Activated CD8-positive, alpha-beta memory T cell treated with anti-CD3 and anti-CD28 coated beads for 24 hours (primary cell): ENCODE data around the gene LRP1B.

Experiments
- DNase-seq: peaks from one replicate; pipeline ENCODE4 v3.0.0-alpha.2; 2020

Gene LRP1B

DNA sequence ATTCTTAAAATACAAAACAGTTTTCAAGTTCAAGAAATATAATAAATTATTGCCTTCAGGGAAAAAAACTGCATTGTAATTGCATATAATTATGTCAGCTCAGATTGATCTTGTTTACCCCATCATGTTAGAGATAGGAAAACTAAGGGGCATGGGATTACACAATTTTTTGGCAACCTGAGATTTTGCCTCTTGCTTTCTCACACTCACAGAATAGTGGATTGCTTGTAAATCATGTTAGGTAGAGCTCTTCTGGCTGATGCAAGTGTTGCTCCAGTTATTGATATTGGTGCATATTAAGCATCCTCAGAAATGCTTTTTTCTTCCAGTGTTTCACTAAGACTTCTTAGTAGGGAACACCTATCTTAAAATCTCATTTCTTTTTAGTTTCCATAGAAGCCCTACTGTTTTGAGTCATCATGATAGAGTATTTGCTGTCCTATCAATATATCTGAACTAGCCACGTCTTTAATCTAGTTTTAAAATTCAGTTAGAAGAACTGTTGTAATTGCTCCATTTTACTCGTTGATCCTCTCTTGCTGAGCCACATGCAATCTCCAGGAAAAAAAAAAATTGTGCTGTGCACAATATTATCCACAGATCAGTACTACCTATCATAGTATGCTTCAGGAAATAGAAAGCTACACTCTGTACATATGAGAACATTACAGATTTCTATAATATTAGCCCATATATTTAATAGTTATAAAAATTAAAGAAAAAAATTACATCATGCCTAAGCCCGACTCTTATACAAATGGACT, 393.1 kb downstream of the LRP1B start:
- no peak for DNase-seq

DNA sequence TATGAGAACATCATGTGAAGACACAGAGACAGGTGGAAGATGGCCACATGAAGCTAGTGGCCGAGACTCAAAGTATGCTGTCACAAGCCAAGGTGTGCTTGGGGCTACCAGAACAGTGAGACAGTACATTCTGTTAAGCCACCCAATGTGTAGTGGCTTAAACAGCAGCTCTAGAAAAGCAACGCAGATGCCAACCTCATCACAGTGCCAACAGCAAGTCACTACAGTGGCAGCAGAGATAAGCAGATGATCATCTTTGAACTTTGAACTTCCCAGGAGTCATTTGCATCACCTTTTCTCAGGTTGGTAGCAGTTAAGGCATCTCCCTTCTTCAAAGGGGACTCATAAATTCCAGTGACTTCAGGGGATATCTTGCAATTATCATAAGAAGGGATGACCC, 394.4 kb downstream of the LRP1B start:
- DNase-seq: no peak

GRCh38 chr2:141728886-141729285, 401.9 kb downstream of the LRP1B start:
- DNase-seq: no peak

DNA sequence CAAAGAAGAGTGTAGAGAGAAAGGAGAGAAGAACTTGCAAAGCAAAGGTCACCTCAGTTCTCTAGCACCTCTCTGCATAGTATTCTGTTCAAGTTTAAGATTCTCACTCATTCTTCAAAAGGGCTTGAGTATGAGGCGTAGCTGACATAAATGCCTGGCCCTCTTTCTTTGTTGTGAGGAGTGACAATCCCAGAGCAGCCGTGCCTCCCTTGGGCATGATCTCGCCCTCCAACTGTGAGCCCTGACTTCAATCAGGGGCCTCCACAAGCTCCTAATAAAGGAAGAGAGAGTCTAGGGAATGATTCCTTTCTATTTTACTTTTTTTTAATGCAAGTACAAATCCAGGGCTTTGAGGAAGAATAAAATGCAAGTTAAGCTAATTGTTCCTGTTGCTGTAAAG, 402.7 kb downstream of the LRP1B start:
- no peak for DNase-seq

- no peak for DNase-seq
Measured at GRCh38 chr2:141724426-141724825, 406.4 kb downstream of the LRP1B start.

GRCh38 chr2:141723814-141724213, 407.0 kb downstream of the LRP1B start:
- DNase-seq: no peak

DNA sequence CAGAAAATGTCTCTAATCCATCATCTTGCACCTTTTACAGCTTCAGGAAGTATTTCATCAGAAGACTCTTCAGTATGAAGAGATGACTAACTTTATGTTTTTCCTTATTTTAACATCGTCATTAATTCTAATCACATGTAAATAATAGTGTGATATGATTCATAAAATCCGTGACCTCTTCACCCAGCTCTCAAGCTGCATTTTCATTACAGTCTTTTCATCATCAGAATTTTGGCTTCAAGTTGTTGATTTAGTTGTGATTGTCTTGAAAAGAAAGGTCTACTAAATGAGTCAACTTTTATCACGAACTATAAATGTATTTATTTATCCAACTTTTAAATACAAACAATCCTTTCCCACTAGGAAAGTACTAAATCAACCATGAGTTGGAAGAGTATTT, 410.3 kb downstream of the LRP1B start:
- no peak for DNase-seq

GRCh38 chr2:141714496-141714895, 416.3 kb downstream of the LRP1B start:
- DNase-seq: no peak

- DNase-seq: no peak
Measured at GRCh38 chr2:141711627-141712026, 419.2 kb downstream of the LRP1B start.

GRCh38 chr2:141710589-141711239, 420.1 kb downstream of the LRP1B start:
- no peak for DNase-seq

GRCh38 chr2:141709756-141710155, 421.1 kb downstream of the LRP1B start:
- DNase-seq: no peak

DNA sequence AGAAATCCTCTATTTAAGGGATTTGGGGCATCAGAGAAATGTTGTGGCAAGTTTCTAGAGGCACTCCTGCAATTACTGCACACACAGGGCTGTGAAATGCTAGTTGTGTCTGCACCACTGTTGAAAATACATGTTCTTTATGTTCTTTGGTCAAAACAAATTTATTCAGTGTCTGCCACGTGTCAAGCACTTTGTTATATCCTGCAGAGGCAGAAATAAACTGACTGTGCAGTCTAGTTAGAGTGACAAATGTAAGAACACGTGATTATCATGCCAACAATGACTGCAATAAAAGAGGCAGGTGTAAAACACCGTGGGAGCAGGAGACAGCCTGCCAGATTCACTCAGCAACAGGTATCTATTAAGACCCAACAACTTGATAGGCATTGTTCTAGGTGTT, 423.3 kb downstream of the LRP1B start:
- DNase-seq: no peak

DNA sequence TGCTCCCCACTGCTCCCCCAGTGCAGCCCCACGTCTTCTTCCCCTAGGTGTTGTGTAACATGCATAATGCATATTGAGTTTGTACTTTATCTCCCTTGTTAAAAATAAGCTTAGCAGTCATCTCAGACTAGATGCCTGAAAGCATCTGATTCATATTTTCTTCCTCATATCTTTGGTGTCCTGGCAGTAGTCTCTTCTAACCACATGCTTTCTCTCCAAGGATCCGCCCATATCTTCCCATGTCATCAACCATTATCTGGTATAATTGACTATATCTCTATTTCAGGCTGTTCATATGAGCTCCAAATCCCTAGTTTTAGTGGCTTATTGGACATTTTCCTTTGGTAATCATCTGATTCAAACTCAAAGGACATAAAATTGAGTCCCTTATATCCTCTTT, 426.3 kb downstream of the LRP1B start:
- DNase-seq: no peak

- DNase-seq: no peak
Measured at GRCh38 chr2:141703501-141703900, 427.3 kb downstream of the LRP1B start.

DNA sequence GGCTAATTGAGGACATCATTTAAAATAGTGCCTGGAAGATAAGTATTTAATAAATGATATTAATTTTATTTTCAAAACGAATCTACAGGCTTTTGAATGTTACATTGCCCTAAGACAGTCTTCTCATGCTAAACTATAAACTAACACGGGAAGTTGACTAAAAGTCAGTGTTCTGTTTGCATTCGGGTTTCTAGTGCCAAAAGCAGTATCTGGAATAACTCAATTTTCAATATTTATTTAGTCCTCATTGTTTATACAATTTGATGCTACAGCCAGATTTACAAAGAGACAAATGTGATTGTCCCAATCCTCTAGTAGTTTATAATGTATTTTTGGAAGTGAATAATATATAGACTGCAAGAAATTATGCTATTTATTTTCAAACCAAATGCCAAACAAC, 429.2 kb downstream of the LRP1B start:
- DNase-seq: no peak

- no peak for DNase-seq
Measured at GRCh38 chr2:141699573-141699972, 431.2 kb downstream of the LRP1B start.

GRCh38 chr2:141698500-141698899, 432.3 kb downstream of the LRP1B start:
- DNase-seq: no peak

DNA sequence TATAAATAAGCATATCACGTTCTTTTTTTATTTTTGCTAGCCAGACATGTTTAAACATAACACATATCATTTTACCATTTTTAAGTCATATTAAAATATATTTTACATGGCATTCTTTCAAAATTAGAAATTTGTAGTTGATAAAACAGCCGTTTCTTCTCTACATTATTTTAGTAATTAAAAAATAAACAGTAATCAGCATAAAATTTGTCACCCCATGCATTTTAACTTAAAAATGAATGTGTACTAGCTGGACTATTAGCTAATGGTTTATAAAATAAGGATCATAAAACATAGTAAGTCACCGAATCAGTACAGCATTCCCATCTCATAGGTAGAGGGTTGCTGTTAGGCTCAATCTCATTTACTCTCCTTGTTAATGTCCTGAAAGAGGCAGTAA, 433.8 kb downstream of the LRP1B start:
- no peak for DNase-seq

DNA sequence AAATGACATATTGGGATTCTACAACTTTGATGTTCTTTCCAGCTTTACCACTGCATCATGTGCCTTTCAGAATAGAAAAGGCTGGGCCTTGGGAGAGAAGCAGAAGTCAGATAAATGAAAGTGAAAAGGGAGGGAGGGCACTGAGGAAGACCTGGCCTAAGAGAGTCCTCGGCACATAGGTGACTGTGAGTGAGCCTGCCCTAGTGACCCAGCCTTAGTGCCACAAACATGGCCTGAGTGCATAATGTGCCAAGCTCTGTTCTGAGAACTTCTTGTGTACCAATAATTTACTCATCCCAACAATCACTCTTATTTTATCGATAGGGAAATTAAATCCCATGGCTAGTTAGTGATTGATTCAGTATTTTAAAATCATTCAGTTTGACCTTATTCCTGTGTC, 436.6 kb downstream of the LRP1B start:
- DNase-seq: no peak

DNA sequence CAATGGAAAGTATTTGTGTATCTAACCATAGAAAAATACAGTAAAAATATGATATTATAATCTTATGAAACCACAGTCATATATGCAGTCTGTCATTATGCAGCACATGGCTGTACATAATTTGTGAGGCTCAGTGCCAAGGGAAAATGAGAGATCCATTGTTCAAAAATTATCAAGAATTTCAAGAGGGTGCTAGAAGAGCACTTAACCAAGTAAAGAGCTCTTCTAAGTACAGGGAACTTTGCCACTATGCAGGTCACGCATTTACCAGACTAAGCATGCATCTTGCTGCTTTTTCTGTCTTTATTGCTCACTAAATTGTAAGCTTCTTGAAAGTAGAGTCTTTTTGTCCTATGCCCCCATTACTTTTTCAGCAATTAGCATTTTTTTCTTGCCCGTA, 438.0 kb downstream of the LRP1B start:
- DNase-seq: no peak

DNA sequence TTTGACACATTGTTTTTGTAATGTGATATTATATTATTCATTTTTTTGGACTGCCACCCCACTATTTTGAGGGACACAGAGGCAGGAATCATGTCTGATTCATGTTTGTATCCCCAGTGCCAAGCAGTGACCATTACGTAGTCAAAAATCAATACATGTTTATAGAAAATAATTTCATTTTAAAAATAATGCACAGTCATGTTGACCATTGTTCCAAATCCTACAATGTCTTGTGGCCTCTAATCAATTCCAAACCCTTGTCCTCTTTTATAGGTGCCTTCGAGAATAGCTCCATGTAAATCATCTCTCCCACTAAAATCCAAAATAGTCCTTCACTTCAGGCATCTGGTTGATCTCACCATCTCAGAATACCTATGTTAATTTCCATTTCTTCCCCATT, 454.7 kb downstream of the LRP1B start:
- no peak for DNase-seq

- no peak for DNase-seq
Measured at GRCh38 chr2:141666191-141666590, 464.6 kb downstream of the LRP1B start.

DNA sequence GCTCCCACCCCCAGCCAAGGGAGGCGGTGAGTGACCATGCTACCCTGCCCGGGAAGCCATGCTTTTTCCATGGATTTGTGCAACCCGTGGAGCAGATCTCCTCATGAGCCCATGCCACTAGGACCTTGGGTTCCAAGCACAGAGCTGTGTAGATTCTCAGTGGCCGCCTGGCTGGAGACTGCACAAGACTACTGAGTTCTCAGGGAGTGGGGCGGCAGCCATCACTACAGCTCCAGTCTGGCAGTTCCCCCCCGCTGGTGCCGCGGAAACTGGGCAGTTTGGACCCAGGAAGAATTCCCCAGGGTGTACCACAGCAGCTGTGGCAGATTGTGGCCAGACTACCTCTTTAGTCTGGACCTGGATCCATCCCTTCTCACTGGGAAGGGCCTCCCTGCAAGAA, 470.6 kb downstream of the LRP1B start:
- DNase-seq: no peak

DNA sequence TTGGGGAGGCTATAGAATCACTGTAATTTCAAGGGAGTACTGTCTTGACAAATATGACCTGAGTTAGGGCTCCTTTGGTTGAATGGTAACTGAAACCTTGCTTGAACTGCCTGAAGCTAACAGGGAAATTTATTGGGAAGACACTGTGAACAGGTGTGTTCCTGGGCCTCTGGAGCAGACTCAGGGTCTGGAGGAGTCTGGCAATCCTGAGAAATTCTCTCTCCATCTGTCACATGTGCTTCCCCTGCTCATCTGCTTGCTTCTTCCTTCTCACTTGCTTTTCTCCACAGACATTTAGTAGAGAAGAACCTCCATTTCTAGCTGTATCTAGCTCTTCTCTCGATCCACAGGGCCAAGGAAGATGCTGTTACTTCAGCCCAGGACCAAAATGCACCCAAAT, 476.5 kb downstream of the LRP1B start:
- DNase-seq: no peak

DNA sequence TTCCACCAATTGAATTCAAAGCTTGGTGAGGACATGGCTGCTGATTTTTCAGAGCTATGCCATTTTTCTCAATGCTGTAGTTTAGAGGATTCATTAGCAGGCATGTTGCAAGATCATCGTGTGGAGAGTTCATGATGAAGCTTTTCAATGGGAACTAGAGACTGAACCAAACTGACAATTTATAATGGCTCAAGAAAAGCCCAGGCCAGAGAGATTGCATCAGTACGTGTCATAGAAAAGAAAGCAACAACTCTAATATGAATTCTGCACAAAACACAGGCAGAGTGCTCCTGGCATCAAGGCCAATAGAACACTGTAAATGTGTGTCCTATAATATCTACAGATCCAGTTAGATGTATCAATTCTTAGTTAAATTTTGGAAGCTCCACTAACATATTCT, 477.6 kb downstream of the LRP1B start:
- no peak for DNase-seq
